HG03565 (cell line): Measurements from ENCODE around the gene KCNG2.

Experiments used
- ATAC-seq: cut with Tn5 transposase; IDR thresholded peaks from one replicate; pipeline ENCODE4 v1.9.1; 2021; ENCODE audit warnings: mild to moderate bottlenecking, moderate library complexity; ENCODE audit not compliant: unreplicated experiment

The KCNG2 gene

DNA sequence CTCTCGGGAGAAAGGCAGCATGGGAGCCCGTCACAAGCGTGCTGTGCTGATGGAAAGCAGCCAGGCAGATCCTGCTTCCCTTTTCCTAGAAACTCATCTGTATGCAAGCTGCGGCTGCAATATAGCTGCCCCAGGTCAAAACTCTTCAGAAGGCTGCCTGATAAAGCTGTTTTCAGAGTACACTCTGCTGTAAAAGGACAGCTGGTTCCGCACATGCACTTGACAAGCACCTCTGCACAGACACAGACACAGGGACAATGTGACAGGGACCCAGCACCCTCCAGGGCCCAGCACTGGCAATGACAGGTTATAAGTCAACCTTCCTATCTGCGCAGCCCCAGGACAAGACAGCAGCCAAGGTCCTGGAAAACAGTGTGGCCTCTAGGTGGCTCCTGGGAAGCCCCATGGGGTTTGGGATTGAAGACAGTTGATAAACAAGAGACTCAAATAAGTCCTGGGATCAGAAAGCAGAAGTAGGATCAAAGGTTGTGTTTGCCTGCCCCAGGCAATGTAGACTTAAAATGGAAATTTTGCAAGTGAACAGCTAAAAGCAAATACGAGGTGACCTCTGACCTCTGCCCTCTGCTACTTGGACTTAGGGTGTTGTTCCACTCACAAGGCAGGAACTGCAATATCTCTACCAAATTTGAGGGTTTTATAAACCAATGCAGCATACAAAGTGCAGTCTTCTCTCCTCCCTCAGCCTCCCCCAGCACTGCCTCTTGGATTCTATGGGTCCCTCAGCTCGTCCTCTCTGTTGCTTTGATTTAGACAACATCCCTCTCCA is 136.8 kb downstream of the KCNG2 start:
- no peak for ATAC-seq

DNA sequence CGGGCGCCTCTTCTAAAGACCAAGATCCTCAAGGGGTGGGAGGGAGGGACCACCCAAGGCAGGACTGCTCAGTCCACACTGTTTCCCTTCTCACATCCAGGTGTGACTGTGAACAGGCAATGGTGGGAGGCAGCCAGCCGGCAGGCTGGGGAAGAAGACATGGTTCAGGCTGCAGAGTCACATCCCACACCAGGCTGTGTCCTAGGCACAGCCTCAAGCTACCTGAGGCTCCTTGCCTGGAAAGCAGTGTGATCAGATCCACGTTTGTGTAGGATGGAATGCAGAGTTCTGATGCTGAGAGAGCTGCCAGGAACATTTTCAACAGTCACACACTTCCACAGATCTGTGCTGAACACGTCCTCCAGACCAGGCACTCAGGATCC is 137.4 kb downstream of the KCNG2 start:
- no peak for ATAC-seq

DNA sequence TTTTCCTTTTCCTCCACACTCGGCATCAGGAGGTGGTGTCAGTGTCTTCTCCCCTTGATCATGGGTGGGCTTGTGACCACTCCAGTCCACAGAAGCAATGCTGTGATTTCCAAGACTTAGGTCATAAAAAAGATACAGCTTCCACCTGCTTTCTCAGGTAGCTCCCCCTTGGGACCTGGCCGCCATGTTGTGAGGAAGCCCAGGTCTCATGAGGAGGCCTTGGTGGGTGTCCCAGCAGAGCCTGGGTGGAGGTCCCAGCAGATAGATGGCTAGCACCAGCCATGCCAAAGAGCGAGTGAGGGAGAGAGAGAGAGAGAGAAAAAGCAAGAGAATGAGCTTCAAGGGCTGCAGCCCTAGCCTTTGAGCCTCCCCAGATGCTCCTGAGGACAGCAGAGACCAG is 137.8 kb downstream of the KCNG2 start:
- ATAC-seq = no peak

DNA sequence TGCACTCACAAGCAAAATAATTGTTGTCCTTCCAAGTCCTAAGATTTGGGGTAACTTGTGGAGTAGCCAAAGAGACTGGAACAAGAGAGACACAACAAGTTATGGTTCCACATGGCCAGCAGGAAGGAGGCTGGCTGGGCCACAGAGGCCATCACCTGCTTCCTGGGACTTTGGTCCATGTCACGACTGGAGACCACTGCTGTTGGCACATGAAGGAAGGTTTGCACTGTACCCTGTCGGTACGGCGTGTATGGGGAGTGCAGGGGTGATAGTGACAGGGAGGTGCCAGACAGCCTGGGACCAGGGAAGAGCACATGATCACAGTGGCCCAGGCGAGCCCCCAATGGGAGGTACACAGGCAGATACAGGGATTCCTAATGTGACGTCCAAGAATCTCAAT is 138.2 kb downstream of the KCNG2 start:
- ATAC-seq = no peak

DNA sequence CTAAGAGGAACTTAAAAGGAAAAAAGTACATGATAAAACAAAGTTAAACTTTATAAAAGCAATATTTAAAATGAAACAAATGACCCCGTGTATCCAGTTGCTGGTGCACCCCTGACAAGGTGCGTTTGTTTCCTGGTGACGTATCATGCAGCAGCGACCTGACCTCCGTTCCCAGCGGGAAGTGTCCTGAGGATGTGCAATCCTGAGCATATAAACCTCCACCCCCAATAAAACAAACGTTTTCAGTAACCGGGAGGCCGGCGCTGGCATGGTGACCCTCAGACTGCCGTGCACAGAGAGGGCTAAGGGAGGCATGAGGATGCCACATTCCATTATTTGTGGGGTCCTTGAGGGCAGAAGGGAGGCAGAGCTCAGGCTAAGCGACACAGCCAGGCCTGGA is 138.9 kb downstream of the KCNG2 start:
- ATAC-seq = no peak

DNA sequence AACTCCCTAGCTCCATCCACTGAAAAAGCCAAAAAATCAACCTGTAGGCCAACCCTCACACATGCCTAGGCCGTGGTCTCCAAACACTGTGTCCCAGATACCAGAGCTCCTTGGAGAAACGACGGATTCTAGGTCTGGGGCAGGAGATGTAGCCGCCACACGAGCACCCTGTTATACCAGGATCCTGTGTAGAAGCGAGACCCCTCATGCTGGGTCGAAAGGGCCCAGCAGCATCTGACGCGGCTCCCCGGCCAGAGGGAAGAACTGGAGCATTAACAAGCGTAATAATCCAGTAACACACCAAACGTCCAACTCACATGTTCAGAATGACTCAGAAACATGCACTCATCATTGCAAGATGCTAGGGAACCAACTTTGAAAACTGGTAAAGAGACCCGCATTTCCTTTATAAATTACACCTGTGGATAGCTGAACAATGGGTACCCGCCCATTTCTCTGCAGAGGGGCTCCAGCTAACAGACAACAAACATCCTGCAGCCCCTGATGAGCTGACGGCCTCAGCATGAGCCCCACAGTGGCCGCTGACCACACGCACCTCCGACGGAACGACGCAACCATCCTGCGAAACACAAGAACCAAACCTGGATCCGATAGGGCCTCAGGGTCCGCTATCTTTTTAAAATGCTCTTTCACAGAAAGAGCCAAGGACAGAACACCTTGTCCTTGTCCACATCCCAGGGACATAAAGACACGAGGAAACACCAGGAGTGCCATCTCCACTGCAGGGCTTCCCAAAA is 139.5 kb downstream of the KCNG2 start:
- no peak for ATAC-seq

DNA sequence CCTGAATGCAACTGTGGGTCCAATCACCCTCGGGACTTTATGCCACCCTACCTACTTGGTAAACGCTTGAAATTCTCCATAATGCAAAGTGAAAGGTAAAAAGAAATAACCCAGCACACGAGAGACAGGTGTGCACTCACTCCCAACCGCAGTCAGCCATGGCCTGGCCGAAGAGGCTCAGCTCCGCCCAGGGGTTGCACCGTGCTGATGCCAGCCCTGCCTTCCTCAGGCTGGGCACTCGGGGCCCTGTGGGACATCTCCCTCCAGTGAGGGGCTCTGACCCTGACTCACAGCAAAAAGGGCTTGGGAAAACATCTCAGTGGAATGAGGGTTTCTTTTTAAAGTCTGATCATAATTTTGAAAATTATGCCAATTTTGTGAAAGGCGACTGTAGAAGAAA is 140.5 kb downstream of the KCNG2 start:
- no peak for ATAC-seq

DNA sequence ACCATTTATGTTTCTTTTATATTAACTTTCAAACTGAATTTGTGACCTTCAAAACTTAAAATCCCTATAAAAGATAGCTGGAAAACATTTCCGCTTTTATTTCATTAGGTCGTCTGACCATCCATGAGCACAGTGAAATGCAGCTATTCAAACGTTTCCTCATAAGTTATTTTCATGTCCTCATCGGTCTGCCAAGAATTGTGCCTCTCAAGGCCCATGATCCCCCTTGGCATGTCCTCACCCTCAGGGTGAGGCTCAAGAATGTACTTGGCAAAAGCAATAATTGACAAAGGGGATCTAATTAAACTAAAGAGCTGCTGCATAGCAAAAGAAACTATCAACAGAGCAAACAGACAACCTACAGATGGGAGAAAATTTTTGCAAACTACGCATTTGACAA is 141.4 kb downstream of the KCNG2 start:
- ATAC-seq = no peak

DNA sequence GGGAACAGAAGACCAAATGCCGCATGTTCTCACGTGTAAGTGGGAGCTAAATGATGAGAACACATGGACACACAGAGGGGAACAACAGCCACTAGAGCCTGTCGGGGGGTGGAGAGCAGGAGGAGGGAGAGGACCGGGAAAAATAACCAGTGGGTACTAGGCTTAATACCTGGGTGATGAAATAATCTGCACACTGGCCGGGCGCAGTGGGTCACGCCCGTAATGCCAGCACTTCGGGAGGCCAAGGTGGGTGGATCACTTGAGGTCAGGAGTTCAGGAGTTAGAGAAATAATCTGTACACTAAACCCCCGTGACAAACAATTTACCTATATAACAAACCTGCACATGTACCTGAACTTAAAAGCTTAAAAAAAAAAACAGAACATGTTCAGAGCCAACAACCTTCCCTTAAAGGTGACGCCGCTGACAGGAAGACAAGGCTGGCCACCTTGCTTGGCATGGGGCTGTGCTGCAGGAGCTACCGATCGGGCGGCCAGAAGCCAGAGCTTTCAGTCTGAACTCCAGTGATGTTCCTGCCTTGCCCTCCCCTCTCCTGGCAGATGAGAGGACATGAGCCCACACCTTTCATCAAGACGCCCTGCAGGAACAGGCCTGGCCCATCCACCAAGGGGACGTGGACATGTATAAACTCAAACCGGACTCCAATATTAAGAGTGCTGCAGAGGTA is 142.5 kb downstream of the KCNG2 start:
- no peak for ATAC-seq

DNA sequence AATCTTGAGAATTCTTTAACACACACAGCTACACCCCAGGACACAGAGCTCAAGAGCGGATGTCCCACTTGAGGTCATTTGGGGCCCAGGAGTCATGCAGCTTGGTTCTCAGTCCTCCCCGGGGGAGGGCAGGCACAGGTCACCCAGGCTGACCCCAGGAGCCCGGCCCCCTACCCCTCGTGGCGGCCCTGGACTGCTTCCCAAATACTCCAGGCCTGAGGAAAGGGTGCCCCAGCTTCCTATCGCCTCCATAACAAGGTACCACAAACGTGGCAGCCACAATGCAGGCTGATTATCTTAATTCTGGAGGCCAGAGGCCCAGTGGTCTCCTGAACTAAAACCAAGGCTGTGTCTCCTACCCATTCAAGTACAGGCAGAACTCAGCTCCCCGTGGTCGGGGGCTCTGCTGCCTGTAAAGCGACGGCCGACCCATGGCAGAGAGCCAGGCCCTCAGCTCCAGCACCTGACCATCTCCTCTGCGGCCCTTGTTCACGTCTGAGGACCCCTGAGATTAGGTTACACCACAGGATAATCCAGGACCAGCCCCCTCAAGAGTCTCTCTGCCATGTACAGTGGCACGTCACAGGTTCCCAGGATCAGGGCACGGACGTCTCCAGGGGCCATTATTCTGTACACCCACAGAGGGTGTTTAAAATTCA is 143.2 kb downstream of the KCNG2 start:
- no peak for ATAC-seq

DNA sequence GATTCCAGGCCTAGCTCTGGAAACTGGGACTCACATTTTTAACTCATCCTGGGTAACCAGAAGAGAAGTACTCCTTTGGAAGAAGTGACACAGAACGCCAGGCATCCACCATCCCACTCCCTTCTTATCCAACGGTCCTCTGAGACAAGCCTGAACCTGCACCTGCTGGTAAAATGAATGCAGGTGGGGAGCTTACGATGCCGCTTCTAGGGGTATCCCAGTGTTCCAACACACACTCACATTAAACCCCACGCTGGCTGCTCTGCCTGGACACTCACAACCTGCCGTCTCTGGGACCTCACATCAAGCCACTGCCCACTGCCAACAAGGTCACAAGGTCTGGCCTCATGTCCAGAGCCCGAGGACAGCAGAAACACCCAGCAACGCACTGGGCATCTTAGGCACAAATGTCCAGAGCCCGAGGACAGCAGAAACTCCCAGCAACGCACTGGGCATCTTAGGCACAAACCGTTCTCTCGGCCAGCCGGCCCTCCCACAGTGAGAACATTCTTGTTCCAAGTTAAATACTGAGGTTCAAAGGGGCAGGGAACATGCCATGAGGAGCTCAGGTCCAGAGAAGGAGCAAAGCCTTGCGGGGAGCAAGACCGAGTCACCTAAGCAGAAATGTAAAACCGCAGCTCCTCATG is 143.9 kb downstream of the KCNG2 start:
- ATAC-seq = no peak

DNA sequence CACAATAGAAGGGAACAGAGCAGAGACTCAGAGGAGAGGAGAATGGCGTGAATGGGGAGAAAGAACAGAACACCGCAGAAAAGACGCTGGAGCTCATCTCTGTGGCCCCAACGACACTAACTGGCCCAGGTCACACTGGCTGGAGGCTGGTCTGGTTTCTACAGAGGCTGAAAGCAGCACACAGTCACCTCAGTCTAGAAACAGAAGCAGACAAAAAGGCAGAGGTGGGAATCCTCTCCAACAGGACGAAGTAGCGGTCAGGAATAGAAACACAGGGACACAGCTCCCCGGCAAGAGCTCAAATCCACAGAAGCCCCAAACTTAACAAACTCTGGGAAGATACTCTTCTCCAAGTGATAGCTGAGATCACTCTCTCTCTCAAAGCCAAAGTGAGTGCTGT is 144.5 kb downstream of the KCNG2 start:
- no peak for ATAC-seq

DNA sequence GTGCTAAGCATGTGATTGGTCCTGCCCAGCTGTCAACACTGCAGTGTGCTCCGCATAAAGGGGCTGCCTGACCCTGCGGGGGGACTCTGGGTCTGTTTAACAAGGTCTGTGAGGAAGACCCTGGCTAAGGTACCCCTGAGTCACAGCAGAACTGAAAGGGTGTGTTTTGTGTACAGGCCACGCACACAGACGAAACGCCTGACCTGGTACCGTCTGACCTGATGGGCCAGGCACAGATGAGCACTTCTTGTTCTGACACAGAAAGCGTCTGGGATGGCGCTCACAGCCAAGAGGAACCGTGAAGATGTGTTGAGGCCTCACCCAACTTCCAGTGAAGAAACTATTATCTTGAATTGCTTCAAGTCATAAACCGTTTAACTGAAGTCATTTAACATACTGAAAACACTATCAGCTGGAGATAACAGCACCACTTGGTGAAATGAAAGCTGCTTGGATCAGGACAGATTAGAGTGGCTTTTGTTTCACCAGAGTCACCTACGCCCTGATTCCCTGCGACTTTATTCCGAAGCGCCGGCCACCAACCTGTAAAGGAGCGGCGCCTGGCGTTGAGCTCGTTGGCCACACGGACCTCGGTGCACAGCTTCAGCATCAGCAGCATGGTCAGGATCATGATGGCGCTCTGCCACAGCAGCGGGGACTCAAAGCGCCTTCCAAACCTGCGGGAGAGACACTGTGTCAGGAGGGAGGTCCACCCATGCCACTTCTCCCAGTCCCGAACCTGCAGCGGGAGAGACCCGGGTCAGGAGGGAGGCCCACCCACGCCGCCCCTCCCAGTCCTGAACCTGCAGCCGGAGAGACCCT is 145.3 kb downstream of the KCNG2 start:
- ATAC-seq = no peak

DNA sequence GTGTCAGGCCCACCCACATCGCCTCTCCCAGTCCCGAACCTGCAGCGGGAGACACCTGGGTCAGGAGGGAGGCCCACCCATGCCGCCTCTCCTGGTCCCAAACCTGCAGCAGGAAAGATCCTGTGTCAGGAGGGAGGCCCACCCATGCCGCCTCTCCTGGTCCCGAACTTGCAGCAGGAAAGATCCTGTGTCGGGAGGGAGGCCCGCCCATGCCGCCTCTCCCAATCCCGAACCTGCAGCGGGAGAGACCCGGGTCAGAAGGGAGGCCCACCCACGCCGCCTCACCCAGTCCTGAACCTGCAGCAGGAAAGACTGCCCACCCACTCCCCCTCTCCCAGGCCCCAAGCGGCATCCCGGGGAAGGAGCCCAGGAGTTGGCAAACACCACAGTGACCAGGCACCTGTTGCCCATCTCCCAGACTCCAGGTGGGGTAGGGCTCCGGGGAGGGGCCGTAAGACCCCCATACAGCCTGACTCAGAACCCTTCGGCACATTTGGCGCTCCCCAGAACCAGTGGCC is 145.9 kb downstream of the KCNG2 start:
- no peak for ATAC-seq

DNA sequence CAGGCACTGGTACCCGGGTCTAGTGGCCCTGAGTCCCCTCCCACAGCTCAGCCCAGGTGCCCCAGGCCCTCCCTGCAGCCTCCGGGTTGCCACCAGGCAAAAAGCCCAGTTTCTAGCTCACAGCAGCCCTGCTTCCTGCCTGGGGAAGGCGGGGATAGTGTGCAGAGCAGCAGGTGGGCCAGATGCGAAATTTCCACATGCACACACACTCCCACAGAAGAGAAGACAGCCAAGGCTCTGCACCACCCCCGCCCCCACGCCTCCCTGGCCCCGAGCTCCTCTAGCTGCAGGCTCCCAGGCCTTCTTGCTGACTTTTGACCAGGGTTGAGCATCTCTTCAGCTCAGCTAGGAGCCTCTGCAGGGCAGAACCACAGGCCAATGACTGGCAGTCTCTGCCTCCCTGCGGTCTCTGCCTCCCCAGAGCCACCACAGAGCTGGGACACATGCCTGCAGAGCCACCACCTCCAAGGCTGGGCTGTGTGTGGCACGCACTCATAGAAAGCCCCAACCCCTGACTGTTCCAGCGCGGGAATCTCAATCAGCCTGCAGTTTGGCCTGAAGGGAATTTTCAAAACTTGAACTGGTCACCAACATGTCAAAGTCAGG is 146.5 kb downstream of the KCNG2 start:
- no peak for ATAC-seq

DNA sequence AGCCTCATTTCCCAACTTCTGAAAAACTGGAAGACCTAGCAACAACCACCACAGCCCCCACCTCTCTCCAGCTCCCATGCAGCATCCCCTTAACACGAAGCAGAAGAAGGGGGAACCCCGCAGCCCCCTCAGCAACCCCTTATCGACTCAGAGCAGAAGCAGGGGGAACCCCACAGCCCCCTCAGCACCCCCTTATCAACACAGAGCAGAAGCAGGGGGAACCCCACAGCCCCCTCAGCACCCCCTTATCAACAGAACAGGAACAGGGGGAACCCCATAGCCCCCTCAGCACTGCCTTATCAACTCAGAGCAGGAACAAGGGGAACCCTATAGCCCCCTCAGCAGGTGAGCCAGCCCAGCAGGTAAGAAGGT is 147.0 kb downstream of the KCNG2 start:
- no peak for ATAC-seq

DNA sequence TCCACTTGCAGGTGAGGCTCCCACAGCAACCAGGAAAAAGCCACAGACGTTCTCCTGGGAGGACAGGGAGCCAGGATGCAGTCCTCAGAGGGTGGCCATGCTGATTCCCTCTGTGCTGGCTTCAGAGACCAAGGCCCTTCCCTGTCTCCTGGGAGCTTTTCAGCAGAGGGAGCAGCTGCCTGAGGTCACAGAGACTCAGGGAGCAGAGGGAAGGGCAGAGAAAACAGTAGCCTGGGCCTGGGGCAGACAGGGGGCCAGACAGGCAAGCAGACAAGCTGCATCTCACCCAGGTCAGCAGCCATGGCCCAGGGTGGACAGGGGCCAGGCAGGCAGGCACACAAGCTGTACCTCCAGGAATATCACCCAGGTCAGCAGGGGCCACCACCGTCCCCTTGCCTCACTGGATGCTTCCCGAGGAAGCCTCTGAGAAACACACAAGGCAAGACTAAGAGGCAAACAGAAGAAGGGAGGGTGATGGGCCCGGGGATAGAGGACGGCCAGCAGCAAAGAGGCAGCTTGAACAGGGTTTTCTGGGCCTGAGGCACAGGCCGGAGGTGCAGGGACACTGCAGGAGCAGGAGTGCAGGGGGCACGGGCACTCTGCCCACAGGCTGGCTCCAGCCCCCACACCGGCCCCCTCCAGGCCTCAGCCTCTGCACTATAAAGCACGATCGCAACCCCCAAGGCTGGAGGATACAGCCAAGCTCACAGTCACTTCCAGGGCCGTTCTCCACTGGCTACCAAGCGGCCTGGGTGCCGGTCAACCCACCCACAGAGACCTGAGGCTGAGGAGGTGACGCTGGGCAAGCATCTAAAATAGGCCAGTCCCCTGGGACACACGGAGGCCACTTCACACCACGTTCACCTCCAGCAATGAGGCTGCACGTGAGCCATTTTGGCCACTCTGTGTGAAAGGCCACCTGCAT is 147.6 kb downstream of the KCNG2 start:
- no peak for ATAC-seq

DNA sequence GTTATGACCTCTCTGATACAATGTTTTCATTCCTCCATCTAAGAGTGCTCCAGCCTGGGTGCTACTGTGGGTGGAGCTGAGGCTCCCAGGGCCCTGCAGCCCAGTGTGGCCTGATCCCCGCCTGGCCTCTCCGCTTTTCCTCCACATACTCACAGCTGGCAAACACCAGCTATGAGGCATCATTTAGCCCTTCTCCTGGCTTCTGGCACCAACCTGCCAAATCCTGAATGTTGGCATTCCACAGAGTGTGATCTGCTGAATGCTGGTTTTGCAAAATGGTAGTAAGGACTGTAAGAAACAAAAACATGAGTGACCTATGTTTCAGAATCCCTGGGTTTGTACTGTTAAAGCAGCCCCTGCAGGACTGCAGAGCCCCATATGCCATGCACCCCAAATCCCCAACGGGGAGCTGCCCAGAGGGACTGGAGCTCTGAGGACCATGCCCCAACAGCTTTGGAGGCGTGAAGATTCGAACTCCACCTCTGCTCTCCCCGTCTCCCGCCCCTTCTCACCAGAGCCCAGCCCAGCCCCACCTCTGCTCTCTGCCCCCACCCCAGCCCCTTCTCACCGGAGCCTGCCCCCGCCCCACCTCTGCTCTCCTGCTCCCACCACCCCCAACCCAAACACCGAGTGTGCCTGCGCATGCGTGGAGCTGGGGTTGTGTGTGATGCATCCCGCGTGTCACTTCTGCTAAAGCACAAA is 149.5 kb downstream of the KCNG2 start:
- no peak for ATAC-seq
